ENCODE measurements around the gene CHD9NB.

Gene CHD9NB

GRCh38 chr16:53052519-53053501, at the start of gene CHD9NB:
TSS of gene CHD9NB (minus strand) at chr16:53052897. CDS start at chr16:53044158, 8,739 bp downstream.
- peak; percentile 82 for DNase-seq

DNA sequence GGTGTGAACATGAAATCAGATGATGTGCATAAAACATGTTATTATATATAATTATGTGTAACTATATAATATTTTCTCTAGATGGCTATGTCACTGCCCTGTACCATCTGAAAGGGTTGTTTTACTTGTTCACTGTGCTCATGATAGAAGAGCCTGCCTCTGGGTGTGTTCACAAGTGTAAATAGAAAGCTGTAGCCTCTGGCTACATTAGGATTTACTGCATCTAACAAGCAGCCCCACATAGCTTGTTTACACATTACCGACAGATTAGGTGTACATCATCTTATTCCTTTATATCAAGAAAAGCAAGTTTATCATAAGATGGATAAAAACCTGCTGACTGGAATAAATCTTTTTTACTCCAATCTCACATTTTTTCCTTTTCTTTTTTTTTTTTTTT, 48.2 kb upstream of the CHD9NB start:
- no peak for DNase-seq

DNA sequence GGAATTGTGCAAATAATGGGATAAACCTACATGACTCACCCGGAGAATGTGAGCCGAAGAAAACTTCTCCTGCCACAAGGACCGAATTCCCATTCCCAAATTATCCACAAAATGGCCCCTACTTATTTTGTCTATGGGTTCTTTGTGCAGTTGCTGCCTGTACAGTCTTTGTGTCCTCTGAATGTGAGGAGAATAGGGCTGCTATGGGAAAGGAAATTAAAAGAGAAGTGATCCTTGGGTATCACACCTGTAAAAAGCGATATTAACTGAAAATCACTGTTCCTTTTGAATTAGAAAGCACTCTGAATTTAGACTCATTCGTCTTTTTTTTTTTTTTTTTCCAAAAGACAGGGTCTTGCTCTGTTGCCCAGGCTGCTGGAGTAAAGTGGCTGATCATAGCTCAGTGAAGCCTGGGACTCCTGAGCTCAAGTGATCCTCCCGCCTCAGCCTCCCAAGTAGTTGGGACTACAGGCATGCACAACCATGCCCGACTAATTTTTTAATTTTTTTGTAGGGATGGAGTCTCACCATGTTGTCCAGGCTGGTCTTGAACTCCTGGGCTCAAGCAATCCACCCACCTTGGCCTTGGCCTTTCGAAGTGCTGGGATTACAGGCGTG, 47.5 kb upstream of the CHD9NB start:
- no peak for DNase-seq

DNA sequence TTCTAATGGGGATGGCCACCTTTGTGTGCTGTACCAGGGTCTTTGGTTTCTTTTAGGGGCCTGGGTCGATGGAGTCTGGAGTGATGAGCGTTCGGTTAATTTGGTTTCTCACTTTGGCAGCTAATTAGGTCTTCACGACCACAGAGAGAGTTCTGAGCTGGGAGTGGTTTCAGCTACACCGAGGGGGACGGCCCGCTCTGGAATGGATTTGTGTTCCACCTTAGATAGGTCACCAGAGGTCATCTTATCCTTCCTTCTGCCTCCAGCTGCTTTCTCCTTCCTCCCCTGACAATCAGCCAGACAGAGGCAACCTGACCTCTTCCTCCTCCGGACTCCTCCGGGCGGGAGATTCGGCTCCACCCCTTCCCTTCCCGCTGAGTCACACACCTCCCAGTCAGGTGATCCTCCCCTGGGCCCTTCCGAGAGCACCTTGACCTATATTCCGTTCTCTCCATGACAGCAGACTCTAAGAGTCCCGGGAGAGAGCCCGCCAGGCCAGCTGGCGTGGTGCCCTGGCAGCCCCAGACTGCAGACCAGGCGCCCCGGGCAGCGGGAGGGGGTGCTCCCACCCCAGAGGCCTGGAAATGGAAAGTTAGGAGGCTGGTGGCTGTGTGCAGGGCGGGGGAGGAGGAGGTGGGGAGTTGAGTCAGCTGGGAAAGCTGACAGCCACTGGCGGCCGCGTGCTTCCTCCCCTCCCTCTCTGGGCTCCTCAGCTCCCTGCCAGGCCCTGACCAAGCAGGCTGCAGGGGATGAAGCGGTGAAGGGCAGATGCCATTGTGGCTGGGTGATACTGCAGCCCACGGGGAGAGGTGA, 46.8 kb upstream of the CHD9NB start:
- DNase-seq = peak; percentile 90

GRCh38 chr16:53098526-53099317, 46.0 kb upstream of the CHD9NB start:
- DNase-seq = peak; percentile 95

- no peak for DNase-seq
Observed at GRCh38 chr16:53097190-53097589, 44.5 kb upstream of the CHD9NB start.

DNA sequence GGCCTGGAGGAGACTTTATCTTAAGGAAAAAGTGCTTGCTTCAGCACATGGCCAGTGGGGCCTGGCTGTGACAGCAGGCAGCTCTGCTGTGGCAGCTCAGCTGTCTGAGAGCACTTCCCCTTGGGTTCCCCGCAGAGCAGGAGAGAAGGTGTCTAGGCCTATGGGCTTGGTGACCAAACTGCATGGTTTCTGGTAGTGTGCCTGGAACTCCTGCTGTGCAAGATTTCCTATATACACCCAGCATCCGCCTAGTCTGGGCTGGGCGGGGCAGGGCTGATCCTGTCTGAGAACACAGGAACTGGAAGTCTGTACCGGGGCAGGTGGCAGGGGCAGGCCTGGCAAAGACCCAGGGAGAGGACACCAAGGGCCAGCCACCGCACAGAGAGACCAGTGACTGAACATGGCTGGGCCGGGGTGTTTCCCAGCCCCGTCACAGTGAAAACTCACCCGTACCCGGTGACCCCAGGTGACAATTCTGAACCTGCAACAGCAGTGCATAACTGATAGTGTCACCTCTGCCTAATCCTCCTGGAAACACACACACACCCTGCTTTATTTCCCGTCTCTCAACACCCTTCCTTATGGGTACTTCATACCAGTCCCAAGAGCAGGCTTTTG, 41.4 kb upstream of the CHD9NB start:
- DNase-seq = no peak

DNA sequence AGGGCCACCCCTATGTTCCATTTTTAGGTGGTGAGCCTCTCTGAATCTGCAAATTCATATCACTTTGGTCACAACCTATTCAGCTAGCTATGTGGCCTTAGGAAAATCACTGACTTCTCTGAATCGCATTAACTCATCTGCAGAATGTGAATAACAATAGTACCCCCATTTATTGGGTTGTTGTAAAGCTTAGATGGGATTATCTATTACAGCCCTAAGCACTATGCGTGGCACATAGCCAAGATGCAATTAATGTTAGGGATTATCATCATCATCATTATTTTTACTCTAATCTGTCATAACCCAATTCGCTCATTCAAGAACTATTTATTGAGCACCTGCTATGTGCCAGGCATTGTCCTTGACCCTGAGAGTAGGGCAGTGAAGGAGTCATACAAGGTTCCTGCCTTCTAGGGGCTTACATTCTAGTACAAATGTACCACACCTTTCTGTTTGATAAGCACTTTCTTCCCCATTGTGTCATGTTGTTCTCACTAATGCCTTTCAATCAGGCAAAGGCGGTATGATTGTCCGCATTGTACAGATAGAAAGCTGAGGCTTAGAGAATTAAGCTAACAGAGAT, 40.6 kb upstream of the CHD9NB start:
- DNase-seq = no peak

DNA sequence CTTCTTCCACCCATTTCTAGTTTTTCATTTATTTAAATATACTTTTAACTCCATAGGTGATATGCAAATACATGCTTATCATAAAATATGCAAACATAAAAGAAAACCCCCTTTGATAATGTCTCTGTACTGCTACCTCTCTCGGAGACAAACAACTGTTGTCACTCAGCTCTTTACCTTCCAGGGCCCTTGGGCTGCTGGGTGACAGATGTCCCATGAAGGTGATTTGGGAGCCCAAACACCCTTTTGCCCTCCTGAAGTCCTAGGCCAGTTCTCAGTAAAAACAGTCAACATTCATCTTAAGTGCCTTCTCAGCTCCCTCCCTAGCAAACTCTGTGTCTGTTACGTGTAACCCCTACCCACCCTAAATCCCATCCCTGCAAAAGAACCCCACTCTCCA, 39.6 kb upstream of the CHD9NB start:
- no peak for DNase-seq

- peak; percentile 94 for DNase-seq
Observed at GRCh38 chr16:53091466-53092211, 38.9 kb upstream of the CHD9NB start.

- DNase-seq = peak; percentile 100
Observed at GRCh38 chr16:53090591-53091411, 38.1 kb upstream of the CHD9NB start.

- no peak for DNase-seq
Observed at GRCh38 chr16:53090286-53090590, 37.5 kb upstream of the CHD9NB start.

- peak; percentile 24 for DNase-seq
Observed at GRCh38 chr16:53089434-53090285, 37.0 kb upstream of the CHD9NB start.

- DNase-seq = peak; percentile 61
Observed at GRCh38 chr16:53087101-53087500, 34.4 kb upstream of the CHD9NB start.

DNA sequence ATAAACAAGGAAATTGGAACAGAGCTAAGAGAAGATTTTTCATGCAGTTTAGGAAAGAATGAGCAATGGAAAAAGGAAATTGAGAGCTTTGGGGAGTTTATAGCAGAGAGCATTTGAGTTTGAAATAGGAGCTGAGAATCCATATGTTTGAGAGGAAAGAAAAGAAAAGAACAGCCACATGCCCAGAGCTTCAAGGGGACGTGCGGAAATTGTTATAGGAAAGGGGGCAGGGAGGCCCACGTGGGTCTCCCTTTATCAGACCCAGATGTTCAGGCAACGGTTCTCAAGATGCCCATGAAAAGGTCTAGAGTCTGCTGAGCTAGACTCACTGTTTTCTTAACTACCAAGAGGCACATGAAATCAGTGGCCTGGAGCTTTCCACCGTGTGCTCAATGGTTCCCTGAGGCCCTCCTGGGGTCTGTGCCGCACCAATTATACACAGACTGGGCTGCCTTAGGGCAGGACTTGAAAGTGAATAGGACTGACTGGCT, 33.3 kb upstream of the CHD9NB start:
- DNase-seq = peak; percentile 85

DNA sequence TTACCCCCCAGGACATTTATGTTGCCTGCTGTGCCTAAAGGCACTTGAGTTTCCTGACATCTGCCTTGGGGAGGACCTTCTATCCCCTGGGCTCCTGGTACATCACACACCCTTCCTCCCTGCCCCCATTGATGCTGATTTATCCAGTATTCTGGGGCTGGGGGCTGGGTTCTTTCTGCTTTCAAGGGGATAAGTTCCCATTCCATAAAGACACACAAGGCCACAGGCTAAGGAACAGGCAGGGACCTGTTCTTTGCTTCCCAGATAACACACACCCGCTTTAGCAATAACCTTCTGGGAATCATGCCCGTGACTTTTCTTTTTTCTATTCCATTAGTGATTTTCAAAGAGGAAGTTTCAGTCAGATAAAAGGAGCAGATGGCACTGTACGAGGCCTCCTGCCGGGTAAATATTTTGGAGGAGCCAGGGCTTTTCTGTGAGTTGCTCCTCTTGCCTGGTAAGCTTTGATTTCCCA, 32.7 kb upstream of the CHD9NB start:
- peak; percentile 31 for DNase-seq

GRCh38 chr16:53084746-53085334, 32.1 kb upstream of the CHD9NB start:
- DNase-seq = no peak

DNA sequence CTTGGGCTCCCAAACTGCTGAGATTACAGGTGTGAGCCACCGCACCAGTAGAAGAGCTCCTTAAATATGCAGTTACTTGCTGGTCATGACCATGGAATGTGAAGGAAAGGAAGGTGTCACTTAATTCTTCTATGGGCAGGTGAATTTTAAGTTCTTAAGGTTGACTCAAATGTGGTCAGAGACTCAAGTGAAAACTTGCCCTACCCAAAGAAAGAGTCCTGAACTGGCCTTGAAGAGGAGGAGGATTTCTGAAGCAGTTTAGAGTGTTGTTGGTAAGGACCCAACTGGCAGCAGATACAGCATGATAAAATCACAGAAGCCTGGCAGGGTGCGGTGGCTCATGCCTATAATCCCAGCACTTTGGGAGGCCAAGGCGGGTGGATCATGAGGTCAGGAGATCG, 31.4 kb upstream of the CHD9NB start:
- no peak for DNase-seq
